A673 (cell line): Measurements from ENCODE around the gene FGGY.

Source experiments
- EZH2 ChIP-seq: fragments of 200-600 bp; sonication (generic); IDR thresholded peaks from 2 replicates; pipeline ENCODE4 v1.6.1; 2017; ENCODE audit warnings: borderline replicate concordance, low read depth, mild to moderate bottlenecking, mixed read lengths, antibody characterized with exemption, low read length; ENCODE audit not compliant: poor library complexity, severe bottlenecking
- TF ChIP-seq, protein P1 (sequence below): fragments of 300-800, 200-600 bp; sonication (generic); conservative IDR thresholded peaks from 2 replicates; pipeline ENCODE4 v1.5.1; 2017; ENCODE audit warnings: low read depth, mild to moderate bottlenecking, antibody characterized with exemption, low read length, moderate library complexity, mixed read lengths

DNA sequence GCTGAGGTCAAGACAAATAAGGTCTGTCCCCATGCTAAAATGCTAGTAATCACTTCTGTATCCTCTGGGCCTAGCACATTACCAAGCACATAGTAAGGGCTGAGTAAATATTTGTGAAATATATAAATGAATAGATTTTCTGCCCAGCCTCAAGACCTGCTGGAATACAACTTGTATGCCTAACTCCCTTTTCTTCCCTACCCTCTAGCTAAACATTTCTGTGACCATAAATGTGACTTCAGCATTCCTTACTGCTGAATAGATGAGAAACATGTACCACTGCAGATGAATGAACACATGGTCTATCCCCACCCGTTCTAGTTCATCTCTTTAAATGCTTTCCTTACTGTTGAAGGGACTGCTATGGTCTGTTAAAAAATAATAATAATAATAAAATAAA lies 308.9 kb downstream of the FGGY start:
- TF ChIP-seq, protein P1, sequence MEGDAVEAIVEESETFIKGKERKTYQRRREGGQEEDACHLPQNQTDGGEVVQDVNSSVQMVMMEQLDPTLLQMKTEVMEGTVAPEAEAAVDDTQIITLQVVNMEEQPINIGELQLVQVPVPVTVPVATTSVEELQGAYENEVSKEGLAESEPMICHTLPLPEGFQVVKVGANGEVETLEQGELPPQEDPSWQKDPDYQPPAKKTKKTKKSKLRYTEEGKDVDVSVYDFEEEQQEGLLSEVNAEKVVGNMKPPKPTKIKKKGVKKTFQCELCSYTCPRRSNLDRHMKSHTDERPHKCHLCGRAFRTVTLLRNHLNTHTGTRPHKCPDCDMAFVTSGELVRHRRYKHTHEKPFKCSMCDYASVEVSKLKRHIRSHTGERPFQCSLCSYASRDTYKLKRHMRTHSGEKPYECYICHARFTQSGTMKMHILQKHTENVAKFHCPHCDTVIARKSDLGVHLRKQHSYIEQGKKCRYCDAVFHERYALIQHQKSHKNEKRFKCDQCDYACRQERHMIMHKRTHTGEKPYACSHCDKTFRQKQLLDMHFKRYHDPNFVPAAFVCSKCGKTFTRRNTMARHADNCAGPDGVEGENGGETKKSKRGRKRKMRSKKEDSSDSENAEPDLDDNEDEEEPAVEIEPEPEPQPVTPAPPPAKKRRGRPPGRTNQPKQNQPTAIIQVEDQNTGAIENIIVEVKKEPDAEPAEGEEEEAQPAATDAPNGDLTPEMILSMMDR: no peak
- TF ChIP-seq EZH2: no peak
